NCI-H128 (cell line): ENCODE data around the gene DNAJC6.
A peak's percentile ranks its signal among the peaks of the same experiment; 100 is the strongest.

Experiments used
- DNase-seq: peaks from one replicate; lab custom pipeline; 2025; ENCODE audit not compliant: unreplicated experiment; lab: John Stamatoyannopoulos, UW

Gene DNAJC6

GRCh38 chr1:65399003-65399402, 89.7 kb downstream of the DNAJC6 start:
- no peak for DNase-seq

DNA sequence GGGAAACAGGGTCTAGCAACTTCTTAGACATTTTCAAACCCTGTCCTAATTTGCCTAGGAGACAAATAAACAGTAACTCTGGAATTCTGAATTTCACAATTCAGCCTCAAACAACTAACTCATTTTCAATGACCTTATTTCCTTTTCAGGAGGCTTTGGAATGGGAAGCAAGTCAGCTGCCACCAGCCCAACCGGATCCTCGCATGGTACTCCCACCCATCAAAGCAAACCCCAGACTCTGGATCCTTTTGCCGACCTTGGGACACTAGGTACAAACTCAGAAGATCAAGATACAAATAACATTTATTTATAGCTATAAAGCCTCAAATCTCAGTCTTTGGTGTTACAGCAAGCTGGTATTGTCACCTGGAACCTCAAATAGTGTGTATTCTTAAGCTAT, 92.3 kb downstream of the DNAJC6 start:
- DNase-seq, result no peak

DNA sequence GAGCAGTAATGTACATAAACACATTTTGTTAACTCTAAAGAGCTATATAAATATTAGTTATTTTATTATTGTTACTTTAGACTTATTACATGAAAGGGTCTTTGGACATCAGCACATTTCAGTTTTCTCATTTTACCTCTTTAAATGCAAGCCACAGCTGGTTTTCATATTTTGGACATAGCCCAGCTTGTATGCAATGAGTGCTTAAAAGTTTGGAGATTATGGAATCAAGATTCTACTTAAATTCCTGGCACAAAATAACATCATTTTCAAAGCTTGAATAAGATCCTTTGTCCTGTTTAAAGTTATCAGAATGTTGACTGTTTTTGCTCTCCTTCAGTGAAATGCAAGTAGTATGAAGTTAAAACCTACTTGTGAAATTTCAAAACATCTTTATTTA, 95.6 kb downstream of the DNAJC6 start:
- no peak for DNase-seq

- DNase-seq, result no peak
Observed at GRCh38 chr1:65407877-65408276, 98.5 kb downstream of the DNAJC6 start.

- DNase-seq, result no peak
Observed at GRCh38 chr1:65409314-65409713, 100.0 kb downstream of the DNAJC6 start.

- DNase-seq, result no peak
Observed at GRCh38 chr1:65409816-65410326, 100.5 kb downstream of the DNAJC6 start.

DNA sequence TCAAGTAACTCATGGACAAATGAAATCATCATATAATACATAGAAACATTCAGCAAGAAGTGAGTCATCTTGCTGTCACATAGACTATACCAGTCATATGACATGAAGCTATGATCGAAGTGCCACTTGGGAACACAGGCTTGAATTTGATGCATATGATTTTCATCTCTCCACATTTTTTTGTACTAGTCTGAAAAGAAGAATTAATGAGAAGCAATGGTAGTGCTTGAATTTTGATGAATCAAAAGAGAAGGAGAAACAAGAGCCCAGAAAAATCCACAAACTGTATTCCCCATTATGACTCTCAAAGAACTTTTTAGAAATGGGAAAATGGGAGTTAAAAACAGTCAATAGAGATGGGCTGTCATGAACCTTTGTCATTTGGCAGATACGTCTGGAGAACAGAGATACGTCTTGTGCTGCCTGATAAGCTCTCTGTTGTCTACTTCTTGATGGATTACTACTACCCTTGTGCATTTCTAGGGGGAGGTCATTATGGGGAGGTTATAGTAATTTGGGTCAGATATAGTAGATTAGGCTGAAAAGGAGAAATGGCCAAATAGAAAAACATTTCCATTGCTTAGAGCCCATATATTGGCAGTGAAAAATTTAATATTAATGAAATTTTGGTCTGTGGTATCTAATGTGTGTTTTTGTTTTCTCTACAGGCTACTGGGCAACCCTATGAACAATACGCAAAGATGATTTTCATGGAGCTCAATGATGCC, 103.1 kb downstream of the DNAJC6 start:
- DNase-seq, result no peak

GRCh38 chr1:65412984-65413375, 103.6 kb downstream of the DNAJC6 start:
- DNase-seq, result no peak

GRCh38 chr1:65414538-65414937, 105.2 kb downstream of the DNAJC6 start:
- no peak for DNase-seq

DNA sequence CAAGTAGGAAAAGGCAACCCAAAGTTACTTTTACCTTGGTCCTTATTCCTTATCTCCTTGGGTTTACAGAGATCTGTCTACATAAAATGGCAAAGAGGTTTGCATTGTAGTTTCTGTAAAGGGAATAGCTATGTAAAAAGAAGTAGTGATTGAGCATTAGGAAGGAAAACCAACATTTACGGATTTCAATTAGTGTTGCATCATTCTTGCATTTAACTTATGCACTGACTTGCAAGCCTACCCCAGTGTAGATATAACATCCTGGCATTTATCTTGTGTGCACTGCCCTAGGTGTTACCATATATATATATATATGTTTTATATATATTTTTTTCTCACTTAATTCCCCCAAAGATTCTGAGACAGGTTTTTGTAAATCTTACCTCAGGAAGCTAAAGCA, 107.4 kb downstream of the DNAJC6 start:
- DNase-seq, result no peak

DNA sequence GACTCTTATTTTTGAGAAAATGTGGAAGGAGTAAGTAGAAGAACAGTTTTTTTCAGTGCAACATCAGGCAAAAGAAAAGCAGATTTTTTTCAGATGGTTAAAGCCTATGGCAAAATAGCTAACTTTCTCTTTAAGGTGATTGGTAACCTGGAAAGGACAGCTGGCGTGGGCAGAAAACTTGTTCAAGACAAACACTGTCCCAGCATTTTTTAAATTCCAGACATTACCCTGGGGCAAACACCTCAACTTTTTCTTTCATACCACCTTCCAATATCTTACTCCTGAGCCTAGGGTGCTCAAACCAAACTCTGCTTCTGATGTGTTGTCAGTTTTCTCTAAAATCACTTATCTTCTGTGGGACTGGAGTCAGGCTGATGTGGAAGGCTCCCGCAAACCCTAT, 108.4 kb downstream of the DNAJC6 start:
- DNase-seq, result no peak

GRCh38 chr1:65418522-65419185, 109.3 kb downstream of the DNAJC6 start:
- DNase-seq, result no peak

DNA sequence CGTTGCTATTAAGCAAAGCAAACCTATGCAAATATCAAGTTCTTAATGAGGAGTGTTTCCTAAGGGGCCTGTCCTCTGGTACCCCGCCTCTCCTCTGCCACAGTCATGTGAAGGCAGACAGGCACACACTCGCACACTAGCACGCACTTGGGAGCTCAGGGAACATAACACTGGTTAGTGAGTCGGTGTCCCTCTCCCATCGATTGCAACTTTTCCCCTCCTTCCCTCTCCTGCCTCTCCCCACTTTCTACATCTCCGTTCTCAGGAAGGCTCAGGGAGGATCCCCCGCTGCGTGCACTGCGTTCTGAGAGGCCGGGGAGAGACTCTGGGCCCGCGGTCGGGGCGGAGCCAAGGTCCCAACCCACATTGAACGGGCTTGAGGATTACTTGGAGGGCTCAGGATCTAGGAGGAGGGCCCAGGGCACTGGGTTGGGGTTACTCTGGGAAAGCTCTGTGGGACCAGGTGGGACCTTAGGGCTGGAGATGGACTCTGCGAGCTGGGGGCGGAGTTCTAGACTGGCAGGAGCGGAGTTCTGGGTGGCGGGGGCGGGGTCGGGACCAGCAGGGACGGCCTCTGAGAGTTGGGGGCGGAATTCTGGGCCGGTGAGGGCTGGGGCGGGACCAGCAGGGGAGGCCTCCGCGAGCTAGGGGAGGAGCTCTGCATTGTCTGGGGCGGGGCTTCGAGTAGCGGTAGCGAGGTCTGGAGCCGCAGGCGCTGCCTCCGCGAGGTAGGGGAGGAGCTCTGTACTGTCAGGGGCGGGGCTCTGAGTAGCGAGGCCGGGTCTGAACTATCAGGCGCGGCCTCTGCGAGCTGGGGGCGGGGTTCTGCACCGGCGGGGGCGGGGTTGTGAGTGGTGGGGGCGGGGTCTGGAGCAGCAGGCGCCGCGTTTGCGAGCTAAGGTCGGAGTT, 110.6 kb downstream of the DNAJC6 start:
- DNase-seq, result peak; percentile 98

DNA sequence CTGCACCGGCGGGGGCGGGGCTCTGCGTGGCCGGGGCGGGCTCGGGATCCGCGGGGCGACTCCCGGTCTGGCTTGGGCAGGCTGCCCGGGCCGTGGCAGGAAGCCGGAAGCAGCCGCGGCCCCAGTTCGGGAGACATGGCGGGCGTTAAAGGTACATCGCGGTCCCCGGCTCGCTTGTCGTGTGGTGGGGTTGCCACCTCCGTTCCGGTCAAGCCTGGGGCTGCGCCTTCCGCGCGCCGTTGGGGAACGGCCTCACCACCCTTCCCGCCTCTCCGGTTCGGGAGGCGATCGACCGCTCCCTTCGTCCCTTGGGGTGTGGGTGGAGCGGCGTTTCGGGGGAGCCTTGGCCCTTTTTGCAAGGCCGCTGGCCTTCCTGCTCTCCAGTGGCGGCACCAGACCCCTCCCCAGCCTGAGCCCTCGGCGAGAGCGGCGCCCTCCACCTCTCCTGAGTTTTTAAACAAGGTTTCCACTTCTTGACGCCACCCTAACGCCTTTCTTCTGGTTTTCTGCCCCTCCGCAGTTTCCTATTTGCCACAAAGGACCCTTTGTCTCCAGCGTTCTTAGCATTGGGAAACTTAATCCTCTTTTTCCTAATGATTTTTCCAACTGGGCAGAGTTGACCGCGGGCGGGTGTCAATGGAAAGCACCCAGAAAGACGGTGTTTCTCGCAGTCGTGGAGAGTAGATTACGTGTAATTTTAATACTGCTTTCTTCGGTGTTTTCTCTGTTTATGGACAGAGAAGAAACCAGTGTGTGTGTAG, 111.4 kb downstream of the DNAJC6 start, which contains the start of the genes LEPR and LEPROT:
Gene LEPR, plus strand, starts transcription at position 79 of the 761 bp plus-strand sequence. CDS start 144,898 bp downstream, outside the sequence.
Gene LEPROT, plus strand, starts transcription at position 79 of the 761 bp plus-strand sequence. Its CDS starts 57 bp downstream, at position 136.
- peak; percentile 97 for DNase-seq

DNA sequence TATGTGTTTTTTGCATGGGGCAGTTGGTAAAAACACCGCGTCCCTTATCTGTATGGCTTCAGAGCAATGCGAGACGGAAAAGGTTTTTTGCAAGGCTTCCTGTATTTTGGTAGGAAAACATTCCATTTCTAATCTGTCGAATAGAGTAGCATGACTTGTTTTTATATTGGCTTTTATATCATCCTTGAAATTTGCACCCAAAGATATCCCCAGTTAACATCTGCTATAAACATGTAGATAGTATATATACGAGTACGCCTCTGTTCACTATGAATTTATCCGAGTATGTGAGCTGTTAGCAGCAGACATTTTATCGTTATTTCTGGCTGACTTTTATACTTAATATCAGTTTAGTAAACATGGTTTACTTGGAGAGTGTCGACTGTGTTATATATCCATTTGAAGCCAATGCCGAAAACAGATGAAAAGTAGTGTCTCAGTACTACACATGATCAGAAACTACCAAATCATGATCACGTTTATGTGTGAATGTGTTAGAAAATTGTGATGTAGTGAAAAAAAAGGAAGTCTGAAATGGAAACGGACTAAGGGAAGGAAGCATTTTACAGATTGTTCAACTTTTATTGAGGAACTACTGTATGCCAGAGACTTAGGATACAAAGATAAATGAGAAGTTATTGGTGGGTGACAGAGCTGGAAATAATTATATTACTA, 112.1 kb downstream of the DNAJC6 start:
- DNase-seq, result no peak

DNA sequence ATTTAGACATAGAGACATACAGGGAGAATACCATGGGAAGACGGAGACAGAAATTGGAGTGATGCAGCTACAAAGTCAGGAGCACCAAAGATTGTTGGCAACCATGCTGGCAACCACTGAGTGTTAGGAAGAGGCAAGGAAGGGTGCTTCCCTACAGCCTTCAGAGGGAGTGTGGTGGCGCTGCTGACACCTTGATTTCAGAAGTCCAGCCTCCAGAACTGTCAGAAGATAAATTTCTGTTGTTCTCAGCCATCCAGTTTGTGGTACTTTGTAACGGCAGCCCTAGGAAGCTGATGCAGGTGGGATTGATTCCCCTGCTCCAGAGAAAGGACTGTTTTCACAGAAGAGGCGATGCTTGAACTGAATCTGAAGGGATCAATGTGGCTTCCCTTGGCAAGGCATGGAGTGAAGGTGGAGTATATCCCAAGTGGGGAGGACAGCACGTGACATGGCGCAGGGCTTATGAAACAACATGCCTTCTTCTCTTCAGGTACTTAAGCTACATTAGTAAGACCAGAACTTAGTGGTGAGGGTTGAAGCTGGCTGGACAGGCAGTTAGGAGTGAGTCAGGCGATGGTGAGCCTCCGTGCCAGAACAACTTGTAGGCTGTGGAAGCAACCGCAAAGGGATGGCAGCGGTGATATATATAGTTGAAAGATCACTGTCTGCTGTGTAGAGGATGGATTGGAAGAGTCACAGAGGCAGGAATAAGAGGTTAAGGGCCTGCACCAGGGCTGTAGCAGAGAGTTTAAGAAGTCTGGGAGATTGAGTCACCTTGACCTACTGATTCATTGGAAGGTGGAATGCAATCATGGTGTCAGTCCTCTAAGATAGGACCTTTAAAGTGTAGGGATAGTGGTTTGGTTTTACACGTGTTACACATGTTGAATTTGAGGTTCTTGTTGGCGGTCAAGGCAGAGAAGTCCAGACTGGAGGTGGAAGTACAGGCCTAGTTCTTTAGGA, 113.2 kb downstream of the DNAJC6 start:
- DNase-seq, result no peak

- DNase-seq, result no peak
Observed at GRCh38 chr1:65423884-65424572, 114.7 kb downstream of the DNAJC6 start.

DNA sequence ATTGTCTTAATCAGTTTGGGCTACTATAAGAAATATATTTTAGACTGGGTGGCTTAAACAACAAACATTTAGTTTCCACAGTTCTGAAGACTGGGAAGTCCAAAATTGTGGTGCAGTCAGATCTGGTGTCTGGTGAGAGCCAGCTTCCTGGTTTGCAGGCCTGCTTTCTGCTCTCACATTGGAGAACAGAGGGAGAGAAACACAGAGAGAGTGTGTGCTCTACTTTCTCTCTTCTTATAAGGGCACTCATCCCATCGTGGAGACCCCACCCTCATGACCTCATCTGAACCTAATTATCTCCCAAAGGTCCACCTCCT, 115.2 kb downstream of the DNAJC6 start:
- DNase-seq, result no peak
